CD4-positive, alpha-beta T cell treated with Interleukin-10 for 1 hour (primary cell): ENCODE data around the gene KLF7.
A peak's percentile ranks its signal among the peaks of the same experiment; 100 is the strongest.

Source experiments
- DNase-seq: peaks from one replicate; pipeline ENCODE4 v3.0.0-alpha.2; 2020

Gene KLF7

GRCh38 chr2:207166349-207167098, 776 bp upstream of the KLF7 start:
- DNase-seq = peak; percentile 76

- DNase-seq = peak; percentile 97
Observed at GRCh38 chr2:207166039-207166348, 246 bp upstream of the KLF7 start.

- DNase-seq = peak; percentile 43
Observed at GRCh38 chr2:207164006-207164831, 1.5 kb downstream of the KLF7 start.

- no peak for DNase-seq
Observed at GRCh38 chr2:207163756-207164005, 2.1 kb downstream of the KLF7 start.

GRCh38 chr2:207163053-207163755, 2.5 kb downstream of the KLF7 start:
- DNase-seq = peak; percentile 17

GRCh38 chr2:207162316-207162715, 3.4 kb downstream of the KLF7 start:
- no peak for DNase-seq

- DNase-seq = no peak
Observed at GRCh38 chr2:207161247-207162123, 4.3 kb downstream of the KLF7 start.

- DNase-seq = no peak
Observed at GRCh38 chr2:207160115-207160514, 5.6 kb downstream of the KLF7 start.

- no peak for DNase-seq
Observed at GRCh38 chr2:207159002-207159401, 6.7 kb downstream of the KLF7 start.

GRCh38 chr2:207157731-207158130, 8.0 kb downstream of the KLF7 start:
- DNase-seq = no peak

- no peak for DNase-seq
Observed at GRCh38 chr2:207157162-207157481, 8.6 kb downstream of the KLF7 start.

- no peak for DNase-seq
Observed at GRCh38 chr2:207156451-207157161, 9.1 kb downstream of the KLF7 start.

DNA sequence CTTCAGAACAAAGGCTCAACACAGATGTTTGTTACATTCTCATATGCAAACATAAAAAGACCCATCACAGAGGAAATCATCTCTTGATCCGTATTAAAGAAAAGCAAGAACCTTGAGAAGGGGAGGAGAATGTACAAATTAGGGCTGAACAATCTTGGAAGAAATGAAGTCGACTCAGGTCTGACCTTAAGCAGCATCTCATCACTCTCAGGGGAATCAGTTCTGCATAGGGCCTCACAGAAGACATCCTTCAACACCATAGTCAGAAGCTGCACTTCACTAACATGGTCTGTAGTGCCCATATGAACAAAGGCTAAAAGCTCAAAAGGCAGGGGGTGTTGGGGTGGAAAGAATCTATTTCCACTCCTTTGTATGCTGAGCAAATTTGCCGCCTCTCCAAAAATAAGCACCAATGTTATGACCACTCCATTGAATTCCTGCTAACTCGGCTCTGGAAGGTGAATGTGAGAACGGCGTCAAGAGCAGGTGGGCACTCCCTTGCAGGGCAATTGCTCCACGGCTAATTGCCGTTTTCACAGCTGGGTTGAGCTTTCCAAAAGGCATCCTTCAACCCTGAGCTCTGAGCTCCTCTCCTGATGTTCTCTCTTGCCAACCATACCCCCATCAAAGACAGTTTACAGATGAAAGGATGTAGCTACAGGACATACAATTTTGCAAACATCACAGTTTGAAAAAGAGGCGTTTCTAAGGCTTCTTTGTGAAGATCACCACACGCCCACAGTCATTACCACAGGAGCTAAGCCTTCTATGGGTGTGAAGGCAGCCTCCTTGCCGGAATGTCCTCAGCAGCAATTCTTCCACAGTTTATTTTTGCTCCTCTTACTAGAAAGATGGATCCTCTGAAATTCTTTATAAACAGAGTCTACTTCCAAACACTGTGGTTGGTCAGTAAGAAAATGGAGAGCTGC, 10.0 kb downstream of the KLF7 start:
- no peak for DNase-seq

DNA sequence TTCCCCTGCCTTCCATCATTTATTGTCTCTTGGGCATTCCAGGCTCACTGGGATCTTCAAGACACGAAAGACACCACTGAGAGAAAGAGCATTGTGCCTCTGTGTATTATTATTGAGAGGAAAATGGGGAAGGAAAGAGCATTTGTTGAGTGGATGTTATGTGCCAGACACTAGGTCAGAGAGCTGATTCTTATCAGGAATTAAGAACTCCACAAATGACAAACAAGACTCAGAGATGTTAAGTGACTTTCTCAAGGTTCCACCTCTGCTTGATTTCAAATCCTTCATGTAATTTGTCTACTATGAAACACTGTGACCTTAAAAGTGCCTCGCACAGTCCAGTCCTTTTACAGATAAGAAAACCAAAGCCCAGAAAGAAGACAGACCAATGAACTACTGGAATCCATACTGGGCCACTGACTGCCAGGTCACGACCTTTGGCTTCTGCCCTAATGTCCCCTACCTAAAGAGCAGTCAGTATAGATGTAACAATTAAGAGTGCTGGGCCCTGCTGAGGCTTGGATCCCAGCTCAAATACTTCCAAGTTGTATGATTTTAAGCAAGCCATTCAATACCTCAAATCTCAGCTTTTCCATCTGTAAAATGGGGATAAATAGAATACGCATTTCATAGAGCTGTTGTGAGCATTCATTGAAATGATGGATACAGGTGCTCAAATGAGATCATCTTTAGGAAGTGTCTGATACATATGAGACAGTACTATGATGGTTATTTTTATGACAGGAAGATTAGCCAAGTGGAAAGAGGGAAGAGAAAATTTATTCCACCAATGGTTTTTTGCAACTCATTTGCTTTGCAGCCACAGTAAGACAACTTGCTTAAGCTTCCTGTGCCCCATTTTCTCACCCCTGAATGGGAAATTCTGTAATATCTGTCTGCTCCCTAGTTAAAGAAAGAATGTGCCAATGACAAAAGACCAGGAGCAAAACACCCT, 10.9 kb downstream of the KLF7 start:
- DNase-seq = no peak

DNA sequence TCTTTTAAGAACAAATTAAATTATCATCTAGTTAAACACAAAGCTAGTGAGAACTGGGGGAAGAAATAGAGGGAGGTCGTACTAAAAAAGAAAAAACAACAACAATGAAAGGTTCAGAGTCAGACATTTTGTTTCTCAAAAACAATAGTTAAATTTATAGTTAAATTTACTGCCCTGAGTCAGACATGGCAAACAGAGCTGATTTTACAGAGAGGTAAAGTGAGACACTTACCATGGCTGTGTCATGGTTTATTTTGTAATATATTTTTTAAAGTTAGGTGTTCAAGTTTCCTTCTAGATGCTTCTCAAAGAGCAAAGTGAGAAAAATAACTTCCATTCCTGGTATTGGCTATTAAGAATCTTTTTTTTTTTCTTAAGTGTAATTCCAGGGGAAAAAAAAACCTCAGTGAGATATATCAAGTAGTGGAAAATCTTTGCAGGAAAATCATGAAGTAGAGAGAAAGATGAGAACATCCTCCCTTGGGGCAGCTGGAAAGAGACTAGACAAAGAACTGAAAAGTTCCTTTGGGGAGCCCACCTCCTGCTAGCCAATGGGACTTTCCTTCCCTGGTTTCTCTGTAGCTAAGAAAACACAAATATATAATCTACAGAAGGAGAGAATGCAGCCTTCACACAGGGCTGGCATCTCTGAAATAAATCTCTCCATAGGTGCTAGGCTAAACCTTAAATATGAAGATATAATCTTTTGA, 12.3 kb downstream of the KLF7 start:
- DNase-seq = no peak

GRCh38 chr2:207151048-207151447, 14.7 kb downstream of the KLF7 start:
- DNase-seq = no peak

- no peak for DNase-seq
Observed at GRCh38 chr2:207150284-207150683, 15.5 kb downstream of the KLF7 start.

GRCh38 chr2:207149249-207150213, 16.2 kb downstream of the KLF7 start:
- DNase-seq = no peak
